AG04449 (cell line): ENCODE data around the gene UCK2.

Experiments used
- CTCF ChIA-PET: fragments of 350-600 bp; formaldehyde crosslinking; extraction: SDS; loops from one replicate; lab custom pipeline; 2021; ENCODE audit warnings: antibody characterized with exemption; lab: Yijun Ruan, JAX
- POLR2A ChIA-PET: fragments of 400-600, 350-600 bp; formaldehyde crosslinking; extraction: SDS; loops from one replicate; lab custom pipeline; 2020; ENCODE audit warnings: antibody characterized with exemption, inconsistent platforms; lab: Yijun Ruan, JAX
- DNase-seq: peaks from one replicate; pipeline ENCODE4 v3.0.0-alpha.2; 2010; ENCODE audit warnings: low read depth, low spot score
- H3K4me3 ChIP-seq: 2 replicates; pipeline ENCODE4 v1.5.1; 2011; ENCODE audit warnings: low read depth, mild to moderate bottlenecking, control low read depth, low read length
- TF ChIP-seq, protein P1 (sequence below): IDR thresholded peaks from one replicate; pipeline ENCODE4 v1.5.1; 2011; ENCODE audit warnings: mild to moderate bottlenecking, moderate library complexity, low read length, control low read depth, inconsistent platforms; ENCODE audit not compliant: insufficient read depth; ENCODE audit errors: missing control alignments

The UCK2 gene

DNA sequence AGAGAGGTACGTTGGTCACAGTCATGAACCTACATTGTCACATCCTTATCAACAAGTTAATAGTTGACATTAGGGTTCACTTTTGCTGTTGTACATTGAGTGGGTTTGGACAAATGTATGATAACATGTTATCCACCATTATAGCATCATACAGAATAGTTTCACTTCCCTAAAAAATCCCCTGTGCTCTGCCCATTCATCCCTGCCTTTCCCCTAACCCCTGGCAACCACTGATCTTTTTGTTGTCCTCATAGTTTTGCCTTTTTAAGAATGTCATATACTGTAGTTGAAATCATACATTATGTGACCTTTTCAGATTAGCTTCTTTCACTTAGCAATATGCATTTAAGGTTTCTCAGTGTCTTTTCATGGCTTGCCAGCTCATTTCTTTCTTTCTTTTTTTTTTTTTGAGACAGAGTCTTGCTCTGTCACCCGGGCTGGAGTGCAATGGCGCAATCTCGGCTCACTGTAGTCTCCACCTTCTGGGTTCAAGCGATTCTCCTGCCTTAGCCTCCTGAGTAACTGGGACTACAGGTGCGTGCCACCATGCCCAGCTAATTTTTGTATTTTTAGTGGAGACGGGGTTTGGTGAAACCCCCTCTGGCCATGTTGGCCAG lies 50.6 kb downstream of the UCK2 start:
- POLR2A ChIA-PET, result no interaction called here
- CTCF ChIA-PET, result interaction anchor here (1.0 to 1.4 kb wide), 2 partner anchors 23 to 38 kb away, joined by 3 read pairs; no protein-coding TSS in a partner anchor
- H3K4me3 ChIP-seq, result no peak overlapping the region
- TF ChIP-seq, protein P1, sequence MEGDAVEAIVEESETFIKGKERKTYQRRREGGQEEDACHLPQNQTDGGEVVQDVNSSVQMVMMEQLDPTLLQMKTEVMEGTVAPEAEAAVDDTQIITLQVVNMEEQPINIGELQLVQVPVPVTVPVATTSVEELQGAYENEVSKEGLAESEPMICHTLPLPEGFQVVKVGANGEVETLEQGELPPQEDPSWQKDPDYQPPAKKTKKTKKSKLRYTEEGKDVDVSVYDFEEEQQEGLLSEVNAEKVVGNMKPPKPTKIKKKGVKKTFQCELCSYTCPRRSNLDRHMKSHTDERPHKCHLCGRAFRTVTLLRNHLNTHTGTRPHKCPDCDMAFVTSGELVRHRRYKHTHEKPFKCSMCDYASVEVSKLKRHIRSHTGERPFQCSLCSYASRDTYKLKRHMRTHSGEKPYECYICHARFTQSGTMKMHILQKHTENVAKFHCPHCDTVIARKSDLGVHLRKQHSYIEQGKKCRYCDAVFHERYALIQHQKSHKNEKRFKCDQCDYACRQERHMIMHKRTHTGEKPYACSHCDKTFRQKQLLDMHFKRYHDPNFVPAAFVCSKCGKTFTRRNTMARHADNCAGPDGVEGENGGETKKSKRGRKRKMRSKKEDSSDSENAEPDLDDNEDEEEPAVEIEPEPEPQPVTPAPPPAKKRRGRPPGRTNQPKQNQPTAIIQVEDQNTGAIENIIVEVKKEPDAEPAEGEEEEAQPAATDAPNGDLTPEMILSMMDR, result no peak
- DNase-seq, result no peak

DNA sequence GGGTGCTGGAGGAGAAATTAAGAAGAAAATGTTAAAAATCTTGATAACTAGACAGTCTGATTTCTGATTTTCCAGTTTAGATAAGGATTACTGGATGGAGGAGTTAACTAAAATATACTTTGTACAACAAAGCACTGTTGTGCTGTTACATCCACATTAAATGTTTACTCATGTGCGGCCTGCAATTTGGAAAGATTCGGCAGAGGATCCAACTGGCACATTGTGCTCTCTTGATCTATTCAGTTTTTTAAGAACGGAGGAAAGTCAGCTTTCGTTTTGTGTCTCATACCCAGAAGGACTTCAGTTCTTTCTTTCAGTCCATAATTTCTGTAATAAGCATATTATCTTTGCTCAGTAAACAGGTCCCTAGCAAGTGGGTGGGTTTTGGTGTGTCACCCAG lies 52.5 kb downstream of the UCK2 start:
- POLR2A ChIA-PET, result no interaction called here
- no peak overlapping the region for H3K4me3 ChIP-seq
- no peak for DNase-seq
- CTCF ChIA-PET, result interaction anchor here (0.6 to 2.5 kb wide), 2 partner anchors 8 to 33 kb away, joined by 3 to 8 read pairs; no protein-coding TSS in a partner anchor
- TF ChIP-seq, protein P1, result no peak

DNA sequence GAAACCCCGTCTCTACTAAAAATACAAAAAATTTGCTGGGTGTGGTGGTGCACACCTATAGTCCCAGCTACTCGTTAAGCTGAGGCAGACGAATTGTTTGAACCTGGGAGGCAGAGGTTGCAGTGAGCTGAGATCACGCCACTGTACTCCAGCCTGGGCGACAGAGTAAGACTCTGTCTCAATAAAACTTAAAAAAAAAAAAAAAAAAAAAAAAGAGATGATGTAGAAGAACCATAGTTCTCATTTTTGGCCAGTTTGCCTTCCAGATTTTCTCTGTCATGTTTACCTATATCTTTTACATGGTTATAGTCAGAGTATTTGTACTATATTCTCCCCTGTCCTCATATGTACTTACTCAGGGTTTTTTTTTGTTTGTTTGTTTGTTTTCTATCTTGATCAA lies 53.6 kb downstream of the UCK2 start:
- POLR2A ChIA-PET, result interaction anchor here (0.7 kb wide), 1 partner anchor 975 kb away, joined by 4 read pairs; no protein-coding TSS in a partner anchor
- no peak overlapping the region for H3K4me3 ChIP-seq
- CTCF ChIA-PET, result interaction anchor here (0.9 to 2.5 kb wide), 3 partner anchors 10 to 13 kb away, joined by 4 to 8 read pairs (median 7); no protein-coding TSS in a partner anchor
- no peak for DNase-seq
- TF ChIP-seq, protein P1, result no peak

DNA sequence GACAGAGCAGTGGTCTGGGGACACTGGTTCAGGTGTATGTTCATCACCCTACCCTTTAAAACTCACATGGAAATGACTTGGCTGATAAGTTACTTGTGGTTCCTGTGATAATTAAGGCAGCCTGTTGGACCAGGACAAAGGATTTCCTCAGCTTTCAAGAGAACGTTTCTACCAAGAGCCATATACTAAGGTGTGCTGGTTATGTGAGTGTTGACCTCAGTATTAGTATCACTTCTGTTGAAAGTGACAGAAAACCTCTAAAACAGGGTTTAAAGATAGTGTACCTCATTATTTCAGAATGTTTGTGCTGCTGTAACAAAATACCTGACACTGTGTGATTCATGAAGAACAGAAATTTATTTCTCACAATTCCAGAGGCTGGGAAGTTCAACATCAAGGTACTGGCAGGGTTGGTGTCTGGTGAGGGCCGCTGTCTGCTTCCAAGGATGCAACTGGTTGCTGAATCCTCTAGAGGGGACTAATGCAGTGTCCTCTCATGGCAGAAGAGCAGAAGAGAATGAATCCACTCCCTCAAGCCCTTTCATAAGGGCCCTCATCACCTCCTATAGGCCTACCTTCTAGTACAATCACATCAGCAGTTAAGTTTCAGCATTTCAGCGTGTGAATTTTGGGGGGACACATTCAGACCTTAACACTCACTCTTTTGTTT lies 54.9 kb downstream of the UCK2 start:
- CTCF ChIA-PET, result interaction anchor here (0.8 to 2.5 kb wide), 2 partner anchors 9 to 11 kb away, joined by 3 to 8 read pairs; no protein-coding TSS in a partner anchor
- no peak overlapping the region for H3K4me3 ChIP-seq
- POLR2A ChIA-PET, result no interaction called here
- no peak for DNase-seq
- TF ChIP-seq, protein P1, result no peak

DNA sequence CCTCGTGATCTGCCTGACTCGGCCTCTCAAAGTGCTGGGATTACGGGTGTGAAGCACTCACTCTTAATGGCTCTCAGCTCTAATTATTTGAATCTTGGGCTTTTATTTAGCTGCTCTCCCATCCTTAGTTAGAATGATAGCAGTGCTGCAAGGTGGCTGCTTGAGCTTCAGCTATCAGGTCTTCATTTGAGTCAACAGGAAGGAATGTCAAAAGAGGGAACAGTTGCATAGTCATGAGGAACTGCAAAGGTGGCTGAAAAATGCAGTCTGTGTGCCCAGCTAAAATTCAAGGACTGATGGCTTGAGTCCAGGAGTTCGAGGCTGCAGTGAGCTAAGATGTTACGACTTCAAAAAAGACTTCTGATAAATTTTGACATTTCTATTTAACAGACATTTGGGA lies 55.6 kb downstream of the UCK2 start:
- POLR2A ChIA-PET, result interaction anchor here (0.8 kb wide), 1 partner anchor 12 kb away, joined by 3 read pairs; no protein-coding TSS in a partner anchor
- CTCF ChIA-PET, result interaction anchor here (1.0 kb wide), 1 partner anchor 37 kb away, joined by 3 read pairs; no protein-coding TSS in a partner anchor
- TF ChIP-seq, protein P1, result no peak
- no peak for DNase-seq
- H3K4me3 ChIP-seq, result no peak overlapping the region
